Pancreas (tissue), 10 donors: ENCODE data around the gene AOC2. TPM values are rescaled to one million over a fixed set of nuclear protein-coding genes. Genes with fewer than 3 reads are reported as not detected.
"Not testable (repeated sequence)": the region's sequence is repeated elsewhere in the genome, so short reads cannot be mapped to it uniquely, and the experiment has no call there.

Experiments used
- ATAC-seq, 4 donors: fragments of 200-7000 bp; cut with Tn5 transposase; one replicate each; pipeline versions ENCODE4 v1.8.0 to v1.9.1; 2020; ENCODE audit warnings: mild to moderate bottlenecking in 4 of 4, moderate library complexity in 4 of 4
- DNase-seq, 6 donors: peaks; one replicate each; pipeline ENCODE4 v3.0.0-alpha.2; 2020
- FAIRE-seq: peaks from 2 replicates; lab custom pipeline; 2012; peaks lifted over from hg19 to GRCh38; lab: Jason Lieb, UNC
- H3K27ac ChIP-seq, 4 donors: fragments of 200-600 bp; sonication (generic); 1 replicate in 3 of 4; 2 replicates in 1 of 4; pipeline versions ENCODE4 v1.5.0 to v1.8.0; 2020
- H3K27me3 ChIP-seq, 4 donors: fragments of 200-600 bp; one replicate each; pipeline ENCODE4 v1.8.0; 2021
- H3K36me3 ChIP-seq, 3 donors: fragments of 200-600 bp; sonication (generic) in 1 of 3; one replicate each; pipeline versions ENCODE4 v1.5.0 to v1.8.0; 2020 to 2021
- H3K4me1 ChIP-seq, 3 donors: fragments of 200-600 bp; one replicate each; pipeline ENCODE4 v1.8.0; 2021
- H3K4me3 ChIP-seq, 4 donors: fragments of 200-600 bp; sonication (generic) in 2 of 4; one replicate each; pipeline versions ENCODE4 v1.5.0 to v1.8.0; 2020 to 2021
- H3K9me3 ChIP-seq, 4 donors: fragments of 200-600 bp; one replicate each; pipeline ENCODE4 v1.8.0; 2021
- CTCF ChIP-seq, 4 donors: fragments of 200-600 bp; sonication (generic) in 3 of 4; IDR thresholded peaks; one replicate each; pipeline versions ENCODE4 v1.5.0 to v1.8.0; 2021; ENCODE audit warnings: antibody characterized with exemption in 4 of 4
- WGBS, 2 donors: extraction: QIAGEN DNeasy Blood & Tissue Kit; methylation state at CpG; one replicate each; pipeline ENCODE4 v1.1.7; 2013; 5-methylcytosine and 5-hydroxymethylcytosine counted together
- intact Hi-C, 3 donors: fragments of 100-400 bp; cut with DNase I; formaldehyde crosslinking; loops; one replicate each; pipeline versions ENCODE4 v1.11.1 to v1.14.2; 2022
- microRNA-seq, 2 donors: library from miRNA; unstranded; fragments of <30 nt; microRNA quantifications; one replicate each; pipeline versions ENCODE4 to v1.1.0, GENCODE V29; 2019 to 2020
- polyA plus RNA-seq, 2 donors: library from polyadenylated mRNA; stranded (reverse); fragments of 200-250 nt; gene quantifications; one replicate each; pipeline ENCODE4 v1.2.3, GENCODE V29; 2013
- total RNA-seq, 6 donors: library from RNA; stranded (reverse); fragmentation: NEBNext Ultra II Directional in 4 of 6; extraction: Animal tissue kit (Norgen Biotek cat#: 25700) in 4 of 6; gene quantifications; one replicate each; pipeline versions ENCODE4 v1.2.1 to v1.2.4, GENCODE V29; 2021 to 2023
- donor health status: healthy with polysubstance abuse.
- donor health status: DM: no; HTN: no; CAD: no; lungs with moderate emphysema.
- donor health status: DM: no; HTN: no; CAD: no.
- donor health status: control.
- donor health status: control.
- donor health status: Bipolar disorder and iron deficiency.
- donor health status: DM: yes; HTN: yes; CAD: no.
- donor health status: DM: no; HTN: no; CAD: no.
- donor health status: DM: no; HTN: no; CAD: no.
- donor health status: DM: yes; HTN: yes; CAD: no.

AOC2 gene
- total and polyA plus RNA-seq, 8 donors = 0.37 to 1.7 (median 0.63) TPM

- no peaks in the 10 kb centered on the region for H3K36me3 ChIP-seq
- no peaks in the 10 kb centered on the region for H3K9me3 ChIP-seq
- H3K4me3 ChIP-seq = peak overlapping the region in 1 of 4 donors; percentile 19
- WGBS, 2 donors = 59 to 63% methylated on average over 7 of the region's 7 CpGs
- intact Hi-C loops = no loop called here
- FAIRE-seq = no peak
- no peak for ATAC-seq
- H3K27ac ChIP-seq = peak overlapping the region in 3 of 4 donors; percentile 38 to 96 (median 89)
- peaks cover 26 to 31% (median 27%) of the 10 kb centered on the region in 3 donors for H3K4me1 ChIP-seq
- H3K27me3 ChIP-seq = no peaks in the 10 kb centered on the region
- TF ChIP-seq CTCF (IDR thresholded peaks at IDR 0.05) = no peak
- DNase-seq = peak in 1 of 6 donors; percentile 42
These were observed 53.9 kb downstream of the AOC2 start for GRCh38 chr17:42898147-42898811.

- peaks cover 13 to 15% (median 15%) of the 10 kb centered on the region in 3 donors for H3K4me1 ChIP-seq
- H3K27ac ChIP-seq = peak overlapping the region in 3 of 4 donors; percentile 13 to 89 (median 22)
- H3K27me3 ChIP-seq, H3K4me3 ChIP-seq, H3K36me3 ChIP-seq, FAIRE-seq, H3K9me3 ChIP-seq, ATAC-seq, DNase-seq, intact Hi-C loops: not testable (repeated sequence)
- WGBS, 2 donors = 86 to 92% methylated on average over 3 of the region's 3 CpGs
These were observed 55.6 kb downstream of the AOC2 start for GRCh38 chr17:42899981-42900380.

Small RNA genes within 50 kb of the gene (microRNA-seq; reads per million reads assigned to microRNA genes)
- gene MIR6781 = 0 reads per million in 2 donors

Other genes with a start within 250 kb of the AOC2 start
- gene RETREG3, start 235.2 kb upstream of the AOC2 start, total RNA-seq = 10 to 100 TPM; 39.3 to 78.0 (median 47.0) TPM
- gene RETREG3, start 235.2 kb upstream of the AOC2 start, polyA plus RNA-seq = 10 to 100 TPM; 28.8 to 35.5 TPM
- 10 to 100 TPM; 10.5 to 79.9 (median 22.2) TPM for gene TUBG1, start 234.9 kb upstream of the AOC2 start, total RNA-seq
- 10 to 100 TPM; 23.5 to 29.1 TPM for gene TUBG1, start 234.9 kb upstream of the AOC2 start, polyA plus RNA-seq
- 10 to 100 TPM; 10.9 to 43.4 (median 19.8) TPM for gene TUBG2, start 185.3 kb upstream of the AOC2 start, total RNA-seq
- 10 to 100 TPM; 48.2 to 90.5 TPM for gene TUBG2, start 185.3 kb upstream of the AOC2 start, polyA plus RNA-seq
- 10 to 100 TPM; 24.7 to 90.6 (median 33.3) TPM for gene PLEKHH3, start 167.6 kb upstream of the AOC2 start, total RNA-seq
- 100 to 1,000 TPM; 148 to 215 TPM for gene PLEKHH3, start 167.6 kb upstream of the AOC2 start, polyA plus RNA-seq
- 1 to 10 TPM in 1 of 6 donors, under 1 TPM in 5; 0.09 to 1.0 (median 0.49) TPM for gene CCR10, start 162.7 kb upstream of the AOC2 start, total RNA-seq
- gene CCR10, start 162.7 kb upstream of the AOC2 start, polyA plus RNA-seq = 1 to 10 TPM in 1 of 2 donors, under 1 TPM in 1; 0.91 to 1.1 TPM
- gene CNTNAP1, start 162.0 kb upstream of the AOC2 start, total RNA-seq = 10 to 100 TPM in 1 of 6 donors, 1 to 10 TPM in 5; 3.1 to 10.4 (median 5.4) TPM
- gene CNTNAP1, start 162.0 kb upstream of the AOC2 start, polyA plus RNA-seq = 10 to 100 TPM in 1 of 2 donors, 1 to 10 TPM in 1; 8.1 to 20.0 TPM
- 10 to 100 TPM in 5 of 6 donors, 1 to 10 TPM in 1; 8.8 to 25.4 (median 14.6) TPM for gene EZH1, start 99.5 kb upstream of the AOC2 start, total RNA-seq
- 10 to 100 TPM; 16.3 to 23.3 TPM for gene EZH1, start 99.5 kb upstream of the AOC2 start, polyA plus RNA-seq
- gene RAMP2, start 83.4 kb upstream of the AOC2 start, total RNA-seq = 1 to 10 TPM; 2.4 to 9.2 (median 4.7) TPM
- gene RAMP2, start 83.4 kb upstream of the AOC2 start, polyA plus RNA-seq = 10 to 100 TPM; 15.9 to 26.5 TPM
- gene VPS25, start 71.1 kb upstream of the AOC2 start, total RNA-seq = 10 to 100 TPM; 18.1 to 30.7 (median 26.0) TPM
- 10 to 100 TPM; 24.6 to 46.9 TPM for gene VPS25, start 71.1 kb upstream of the AOC2 start, polyA plus RNA-seq
- under 1 TPM; 0.19 to 0.87 (median 0.51) TPM for gene WNK4, start 64.0 kb upstream of the AOC2 start, total RNA-seq
- gene WNK4, start 64.0 kb upstream of the AOC2 start, polyA plus RNA-seq = 1 to 10 TPM; 1.1 to 4.7 TPM
- gene COA3, start 45.9 kb upstream of the AOC2 start, total RNA-seq = 10 to 100 TPM; 48.1 to 73.6 (median 64.7) TPM
- 100 to 1,000 TPM; 107 to 130 TPM for gene COA3, start 45.9 kb upstream of the AOC2 start, polyA plus RNA-seq
- under 1 TPM; 0.13 to 0.78 (median 0.55) TPM for gene CNTD1, start 45.7 kb upstream of the AOC2 start, total RNA-seq
- gene CNTD1, start 45.7 kb upstream of the AOC2 start, polyA plus RNA-seq = under 1 TPM; 0.19 to 0.47 TPM
- gene BECN1, start 20.3 kb upstream of the AOC2 start, total RNA-seq = 10 to 100 TPM; 35.2 to 49.7 (median 44.6) TPM
- 10 to 100 TPM; 20.1 to 38.9 TPM for gene BECN1, start 20.3 kb upstream of the AOC2 start, polyA plus RNA-seq
- 10 to 100 TPM; 25.8 to 51.6 (median 45.0) TPM for gene PSME3, start 11.2 kb upstream of the AOC2 start, total RNA-seq
- gene PSME3, start 11.2 kb upstream of the AOC2 start, polyA plus RNA-seq = 10 to 100 TPM; 17.8 to 27.7 TPM
- gene AOC3, start 6.6 kb downstream of the AOC2 start, total RNA-seq = 1 to 10 TPM; 1.9 to 9.5 (median 5.8) TPM
- gene AOC3, start 6.6 kb downstream of the AOC2 start, polyA plus RNA-seq = 10 to 100 TPM in 1 of 2 donors, 1 to 10 TPM in 1; 6.2 to 11.3 TPM
- gene G6PC1, start 56.2 kb downstream of the AOC2 start, total RNA-seq = under 1 TPM in 4 of 6 donors, not detected in 2; 0.17 to 0.72 (median 0.23) TPM
- under 1 TPM; 0.08 to 0.42 TPM for gene G6PC1, start 56.2 kb downstream of the AOC2 start, polyA plus RNA-seq
- 10 to 100 TPM; 20.4 to 31.5 (median 25.1) TPM for gene AARSD1, start 119.9 kb downstream of the AOC2 start, total RNA-seq
- gene AARSD1, start 119.9 kb downstream of the AOC2 start, polyA plus RNA-seq = 10 to 100 TPM; 75.3 to 89.1 TPM
- gene PTGES3L, start 135.5 kb downstream of the AOC2 start, total RNA-seq = under 1 TPM; 0.12 to 0.41 (median 0.23) TPM
- 1 to 10 TPM in 1 of 2 donors, under 1 TPM in 1; 0.53 to 1.0 TPM for gene PTGES3L, start 135.5 kb downstream of the AOC2 start, polyA plus RNA-seq
- 10 to 100 TPM in 1 of 6 donors, 1 to 10 TPM in 5; 6.3 to 12.1 (median 7.9) TPM for gene RUNDC1, start 136.0 kb downstream of the AOC2 start, total RNA-seq
- gene RUNDC1, start 136.0 kb downstream of the AOC2 start, polyA plus RNA-seq = 1 to 10 TPM; 9.1 to 9.6 TPM
- 100 to 1,000 TPM; 284 to 613 (median 489) TPM for gene RPL27, start 153.8 kb downstream of the AOC2 start, total RNA-seq
- 1,000 to 10,000 TPM; 1,179 to 1,185 TPM for gene RPL27, start 153.8 kb downstream of the AOC2 start, polyA plus RNA-seq
- gene IFI35, start 162.2 kb downstream of the AOC2 start, total RNA-seq = 10 to 100 TPM in 2 of 6 donors, 1 to 10 TPM in 4; 6.0 to 19.9 (median 7.7) TPM
- gene IFI35, start 162.2 kb downstream of the AOC2 start, polyA plus RNA-seq = 10 to 100 TPM; 20.2 to 23.9 TPM
- gene VAT1, start 177.8 kb downstream of the AOC2 start, total RNA-seq = 100 to 1,000 TPM in 1 of 6 donors, 10 to 100 TPM in 5; 65.8 to 132 (median 80.5) TPM
- 10 to 100 TPM; 47.9 to 51.8 TPM for gene VAT1, start 177.8 kb downstream of the AOC2 start, polyA plus RNA-seq
- gene RND2, start 180.7 kb downstream of the AOC2 start, total RNA-seq = under 1 TPM; 0.22 to 0.71 (median 0.57) TPM
- gene RND2, start 180.7 kb downstream of the AOC2 start, polyA plus RNA-seq = 1 to 10 TPM in 1 of 2 donors, under 1 TPM in 1; 0.46 to 1.1 TPM